ENCODE data around the gene CCDC83.
"Not testable (repeated sequence)": the region's sequence is repeated elsewhere in the genome, so short reads cannot be mapped to it uniquely, and the experiment has no call there.

The CCDC83 gene

GRCh38 chr11:85854212-85854556 lies 999 bp upstream of the CCDC83 start:
- Histone ChIP-seq H3K4ac (ENCODE audit: low read depth in 1 of 2, low read length in 2 of 2) (no peak overlapping the region), H3K9me3 (ENCODE audit: control insufficient read depth, low read length) (no peaks in the 10 kb centered on the region), H3K4me3 (ENCODE audit: insufficient read depth in 1 of 2, low read depth in 1 of 2, low read length in 2 of 2) (peak overlapping the region; percentile 74 to 89), H3K9ac (ENCODE audit: low read length) (peak overlapping the region; percentile 98), H2BK120ac (ENCODE audit: low read depth, low read length) (peak overlapping the region; percentile 79), H4K8ac (ENCODE audit: low read length) (no peak overlapping the region), H3K27ac (ENCODE audit: low read length, poor library complexity, severe bottlenecking) (peak overlapping the region; percentile 79), H3K79me1 (replicated peaks; ENCODE audit: low read length, poor library complexity, severe bottlenecking) (peaks cover 3% of the 10 kb centered on the region), H3K18ac (ENCODE audit: low read depth in 1 of 2, low read length in 2 of 2) (peak overlapping the region in 1 of 2 experiments; percentile 83), H3K4me2 (ENCODE audit: low read length, poor library complexity, severe bottlenecking) (peak overlapping the region; percentile 87), H3K23ac (ENCODE audit: low read length in 2 of 2) (no peak overlapping the region), H3K14ac (ENCODE audit: low read length in 2 of 2) (no peak overlapping the region), H2AK5ac (ENCODE audit: low read length, severe bottlenecking) (no peak overlapping the region), H2BK12ac (ENCODE audit: low read length in 2 of 2) (no peak overlapping the region), H2BK15ac (ENCODE audit: low read depth, poor library complexity, severe bottlenecking) (no peak overlapping the region), H2BK5ac (ENCODE audit: low read depth, low read length, poor library complexity, severe bottlenecking) (no peak overlapping the region), H3K27me3 (ENCODE audit: control insufficient read depth in 1 of 2, insufficient read depth in 1 of 2, low read length in 2 of 2) (no peaks in the 10 kb centered on the region), H3K4me1 (ENCODE audit: control insufficient read depth, insufficient read depth, low read depth, low read length) (peaks cover 4% of the 10 kb centered on the region), H3K36me3 (ENCODE audit: control insufficient read depth in 1 of 2, insufficient read depth in 2 of 2, low read depth in 1 of 2, low read length in 2 of 2) (peaks cover 0 to 4% of the 10 kb centered on the region in 2 experiments), H2AFZ (ENCODE audit: low read depth, low read length) (peak overlapping the region; percentile 97), H4K91ac (ENCODE audit: low read length) (no peak overlapping the region)
- 65% methylated on average over 7 of the region's 7 CpGs for WGBS
- no peak for DNase-seq

DNA sequence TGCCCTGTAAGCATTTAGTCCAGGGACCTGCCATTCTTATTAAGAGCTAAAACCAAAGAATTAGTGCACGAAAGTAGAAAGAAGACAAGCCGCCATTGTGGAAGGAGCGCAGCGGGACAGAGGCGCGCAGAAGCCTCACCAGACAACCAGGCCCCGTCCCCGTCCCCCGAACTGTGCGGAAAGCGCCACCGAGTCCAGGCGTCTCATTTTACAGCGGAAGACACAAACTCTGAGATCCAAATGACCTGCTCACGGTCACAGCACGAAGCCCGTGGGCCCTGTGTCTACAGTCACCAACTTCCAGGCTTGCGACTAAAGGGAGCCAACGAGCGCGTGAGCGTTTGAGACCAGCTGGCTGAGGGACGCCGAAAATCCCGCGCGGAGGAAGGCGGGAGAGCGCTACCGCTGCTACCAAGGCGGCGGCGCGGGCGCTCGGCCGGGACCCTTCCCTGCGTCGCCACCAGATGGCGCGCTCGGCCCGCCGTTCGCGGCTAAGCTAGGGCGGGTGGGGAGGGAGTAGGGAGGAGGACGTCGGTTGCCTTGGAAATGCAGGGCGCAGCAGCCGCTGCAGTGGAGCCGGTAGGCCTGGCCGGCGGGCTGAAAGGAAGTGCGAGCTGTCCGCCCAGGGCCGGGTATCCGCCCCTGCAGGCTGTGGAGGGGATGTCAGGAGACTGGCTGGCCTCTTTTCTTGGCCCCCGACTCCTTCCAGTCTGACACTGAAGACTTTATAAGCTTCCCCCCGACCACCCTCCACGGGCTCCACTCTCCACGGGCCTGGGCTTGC lies 434 bp upstream of the CCDC83 start:
- no peaks in the 10 kb centered on the region for H3K27me3 ChIP-seq (ENCODE audit: control insufficient read depth in 1 of 2, insufficient read depth in 1 of 2, low read length in 2 of 2)
- peak overlapping the region; percentile 91 to 92 for H3K4ac ChIP-seq (ENCODE audit: low read depth in 1 of 2, low read length in 2 of 2)
- H3K9ac ChIP-seq (ENCODE audit: low read length) = peak overlapping the region; percentile 98
- H2BK120ac ChIP-seq (ENCODE audit: low read depth, low read length) = peak overlapping the region; percentile 98
- peak overlapping the region; percentile 99 for H4K8ac ChIP-seq (ENCODE audit: low read length)
- H2AK5ac ChIP-seq (ENCODE audit: low read length, severe bottlenecking) = no peak overlapping the region
- H3K27ac ChIP-seq (ENCODE audit: low read length, poor library complexity, severe bottlenecking) = peak overlapping the region; percentile 79
- H3K4me2 ChIP-seq (ENCODE audit: low read length, poor library complexity, severe bottlenecking) = peak overlapping the region; percentile 87
- H4K91ac ChIP-seq (ENCODE audit: low read length) = peak overlapping the region; percentile 89
- peak overlapping the region; percentile 74 to 89 for H3K4me3 ChIP-seq (ENCODE audit: insufficient read depth in 1 of 2, low read depth in 1 of 2, low read length in 2 of 2)
- H3K36me3 ChIP-seq (ENCODE audit: control insufficient read depth in 1 of 2, insufficient read depth in 2 of 2, low read depth in 1 of 2, low read length in 2 of 2) = peaks cover 0 to 4% of the 10 kb centered on the region in 2 experiments
- H3K9me3 ChIP-seq (ENCODE audit: control insufficient read depth, low read length) = no peaks in the 10 kb centered on the region
- peak overlapping the region; percentile 92 for H2BK5ac ChIP-seq (ENCODE audit: low read depth, low read length, poor library complexity, severe bottlenecking)
- peak overlapping the region in 1 of 2 experiments; percentile 94 for H2BK12ac ChIP-seq (ENCODE audit: low read length in 2 of 2)
- H3K79me1 ChIP-seq (replicated peaks; ENCODE audit: low read length, poor library complexity, severe bottlenecking) = peaks cover 3% of the 10 kb centered on the region
- peak overlapping the region; percentile 95 to 97 for H3K18ac ChIP-seq (ENCODE audit: low read depth in 1 of 2, low read length in 2 of 2)
- peak overlapping the region in 1 of 2 experiments; percentile 91 for H3K14ac ChIP-seq (ENCODE audit: low read length in 2 of 2)
- H2BK15ac ChIP-seq (ENCODE audit: low read depth, poor library complexity, severe bottlenecking) = peak overlapping the region; percentile 93
- H2AFZ ChIP-seq (ENCODE audit: low read depth, low read length) = peak overlapping the region; percentile 97
- WGBS = 3% methylated on average over 41 of the region's 62 CpGs
- peak; percentile 94 for DNase-seq
- peaks cover 4% of the 10 kb centered on the region for H3K4me1 ChIP-seq (ENCODE audit: control insufficient read depth, insufficient read depth, low read depth, low read length)
- H3K23ac ChIP-seq (ENCODE audit: low read length in 2 of 2) = peak overlapping the region in 1 of 2 experiments; percentile 40

DNA sequence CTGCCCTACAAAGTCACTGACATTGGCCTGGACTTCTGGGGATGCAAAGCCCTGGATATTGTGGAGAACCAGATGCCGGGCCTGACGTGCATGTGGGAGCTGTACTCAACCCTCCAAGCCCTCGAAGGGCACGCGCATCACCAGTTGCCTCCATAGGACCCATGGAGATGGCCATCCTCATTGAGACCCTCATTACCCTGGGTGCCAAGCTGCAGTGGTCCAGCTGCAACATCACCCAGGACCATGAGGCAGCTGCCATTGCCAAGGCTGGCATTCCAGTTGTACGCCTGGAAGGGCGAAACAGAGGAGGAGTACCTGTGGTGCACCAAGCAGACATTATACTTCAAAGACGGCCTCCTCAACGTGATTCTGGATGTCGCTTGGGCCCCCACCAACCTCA lies 1.9 kb downstream of the CCDC83 start:
- Histone ChIP-seq H4K91ac (ENCODE audit: low read length) (no peak overlapping the region), H3K4me3 (ENCODE audit: insufficient read depth in 1 of 2, low read depth in 1 of 2, low read length in 2 of 2) (no peak overlapping the region), H3K18ac (ENCODE audit: low read depth in 1 of 2, low read length in 2 of 2) (no peak overlapping the region), H2AFZ (ENCODE audit: low read depth, low read length) (no peak overlapping the region), H3K9me3 (ENCODE audit: control insufficient read depth, low read length) (no peaks in the 10 kb centered on the region), H4K8ac (ENCODE audit: low read length) (no peak overlapping the region), H3K4me2 (ENCODE audit: low read length, poor library complexity, severe bottlenecking) (no peak overlapping the region), H3K36me3 (ENCODE audit: control insufficient read depth in 1 of 2, insufficient read depth in 2 of 2, low read depth in 1 of 2, low read length in 2 of 2) (peaks cover 0 to 4% of the 10 kb centered on the region in 2 experiments), H3K79me1 (replicated peaks; ENCODE audit: low read length, poor library complexity, severe bottlenecking) (peaks cover 3% of the 10 kb centered on the region), H2BK120ac (ENCODE audit: low read depth, low read length) (no peak overlapping the region), H2BK5ac (ENCODE audit: low read depth, low read length, poor library complexity, severe bottlenecking) (no peak overlapping the region), H3K9ac (ENCODE audit: low read length) (no peak overlapping the region), H3K23ac (ENCODE audit: low read length in 2 of 2) (no peak overlapping the region), H2BK15ac (ENCODE audit: low read depth, poor library complexity, severe bottlenecking) (no peak overlapping the region), H3K4ac (ENCODE audit: low read depth in 1 of 2, low read length in 2 of 2) (no peak overlapping the region), H3K27ac (ENCODE audit: low read length, poor library complexity, severe bottlenecking) (no peak overlapping the region), H2AK5ac (ENCODE audit: low read length, severe bottlenecking) (no peak overlapping the region), H3K4me1 (ENCODE audit: control insufficient read depth, insufficient read depth, low read depth, low read length) (peaks cover 4% of the 10 kb centered on the region), H3K14ac (ENCODE audit: low read length in 2 of 2) (no peak overlapping the region), H2BK12ac (ENCODE audit: low read length in 2 of 2) (no peak overlapping the region), H3K27me3 (ENCODE audit: control insufficient read depth in 1 of 2, insufficient read depth in 1 of 2, low read length in 2 of 2) (no peaks in the 10 kb centered on the region)
- no peak for DNase-seq
- WGBS = 86% methylated on average over 10 of the region's 10 CpGs

- not testable (repeated sequence) for H3K23ac ChIP-seq (ENCODE audit: low read length in 2 of 2); H3K18ac ChIP-seq (ENCODE audit: low read depth in 1 of 2, low read length in 2 of 2); H3K27me3 ChIP-seq (ENCODE audit: control insufficient read depth in 1 of 2, insufficient read depth in 1 of 2, low read length in 2 of 2); H3K9me3 ChIP-seq (ENCODE audit: control insufficient read depth, low read length); H3K4me2 ChIP-seq (ENCODE audit: low read length, poor library complexity, severe bottlenecking); H4K8ac ChIP-seq (ENCODE audit: low read length); H3K4ac ChIP-seq (ENCODE audit: low read depth in 1 of 2, low read length in 2 of 2); H3K9ac ChIP-seq (ENCODE audit: low read length); H3K4me1 ChIP-seq (ENCODE audit: control insufficient read depth, insufficient read depth, low read depth, low read length); H2AK5ac ChIP-seq (ENCODE audit: low read length, severe bottlenecking); H3K14ac ChIP-seq (ENCODE audit: low read length in 2 of 2); H3K79me1 ChIP-seq (replicated peaks; ENCODE audit: low read length, poor library complexity, severe bottlenecking); H2BK5ac ChIP-seq (ENCODE audit: low read depth, low read length, poor library complexity, severe bottlenecking); H4K91ac ChIP-seq (ENCODE audit: low read length); H2BK15ac ChIP-seq (ENCODE audit: low read depth, poor library complexity, severe bottlenecking); H2AFZ ChIP-seq (ENCODE audit: low read depth, low read length); H3K36me3 ChIP-seq (ENCODE audit: control insufficient read depth in 1 of 2, insufficient read depth in 2 of 2, low read depth in 1 of 2, low read length in 2 of 2); H3K27ac ChIP-seq (ENCODE audit: low read length, poor library complexity, severe bottlenecking); H2BK120ac ChIP-seq (ENCODE audit: low read depth, low read length); DNase-seq; H2BK12ac ChIP-seq (ENCODE audit: low read length in 2 of 2); H3K4me3 ChIP-seq (ENCODE audit: insufficient read depth in 1 of 2, low read depth in 1 of 2, low read length in 2 of 2)
These were observed 4.4 kb downstream of the CCDC83 start for GRCh38 chr11:85859541-85859940.

Measured in mesenchymal stem cell (in vitro differentiated cells and primary cell).